SK-N-SH treated with all-trans-retinoic acid at 6 μM for 48 hours (cell line): ENCODE data around the gene WNT7A.

Experiments
- ATAC-seq: fragments of 200-7000 bp; cut with Tn5 transposase; 3 replicates; pipeline ENCODE4 v1.9.1; 2020; ENCODE audit warnings: mild to moderate bottlenecking, moderate library complexity
- BACH2 ChIP-seq: fragments of 250-450 bp; sonication (Bioruptor Pico); IDR thresholded peaks from 2 replicates; pipeline ENCODE4 v1.9.0; 2021; ENCODE audit warnings: mild to moderate bottlenecking, borderline replicate concordance
- ESRRG ChIP-seq: fragments of 250-450 bp; sonication (Bioruptor Pico); IDR thresholded peaks from 2 replicates; pipeline ENCODE4 v1.6.1; 2021; ENCODE audit warnings: mild to moderate bottlenecking
- GLIS3 ChIP-seq: fragments of 250-450 bp; sonication (Bioruptor Pico); IDR thresholded peaks from 2 replicates; pipeline ENCODE4 v1.5.0; 2020; ENCODE audit warnings: mild to moderate bottlenecking, moderate library complexity
- ISL1 ChIP-seq: fragments of 250-450 bp; sonication (Bioruptor Pico); IDR thresholded peaks from 2 replicates; pipeline ENCODE4 v2.1.2; 2022; ENCODE audit warnings: mild to moderate bottlenecking, moderate library complexity
- OSR1 ChIP-seq: fragments of 250-450 bp; sonication (Bioruptor Pico); IDR thresholded peaks from 2 replicates; pipeline ENCODE4 v1.8.0; 2022; ENCODE audit warnings: moderate library complexity, mild to moderate bottlenecking, inconsistent platforms
- PPARA ChIP-seq: fragments of 250-450 bp; sonication (Bioruptor Pico); IDR thresholded peaks from 2 replicates; pipeline ENCODE4 v1.5.0; 2020; ENCODE audit warnings: mild to moderate bottlenecking, borderline replicate concordance
- RARB ChIP-seq: fragments of 250-450 bp; sonication (Bioruptor Pico); IDR thresholded peaks from 2 replicates; pipeline ENCODE4 v1.8.0; 2021; ENCODE audit warnings: mild to moderate bottlenecking, moderate library complexity
- SNAI2 ChIP-seq: fragments of 250-450 bp; sonication (Bioruptor Pico); IDR thresholded peaks from 2 replicates; pipeline ENCODE4 v1.5.0; 2020; ENCODE audit warnings: mild to moderate bottlenecking, moderate library complexity
- TCF4 ChIP-seq: fragments of 250-450 bp; sonication (Bioruptor Pico); IDR thresholded peaks from 2 replicates; pipeline ENCODE4 v1.8.0; 2021; ENCODE audit warnings: mild to moderate bottlenecking, moderate library complexity, borderline replicate concordance
- ZC3H10 ChIP-seq: fragments of 250-450 bp; sonication (Bioruptor Pico); IDR thresholded peaks from 2 replicates; pipeline ENCODE4 v1.5.1; 2021; ENCODE audit warnings: mild to moderate bottlenecking, moderate library complexity
- ZFP3 ChIP-seq: fragments of 250-450 bp; sonication (Bioruptor Pico); IDR thresholded peaks from 2 replicates; pipeline ENCODE4 v1.5.0; 2020; ENCODE audit warnings: mild to moderate bottlenecking, moderate library complexity
- ZFP30 ChIP-seq: fragments of 450-650 bp; formaldehyde crosslinking; IDR thresholded peaks from 2 replicates; pipeline ENCODE4 v1.5.0; 2022; ENCODE audit warnings: mild to moderate bottlenecking, moderate library complexity
- ZNF70 ChIP-seq: fragments of 450-650 bp; formaldehyde crosslinking; IDR thresholded peaks from 2 replicates; pipeline ENCODE4 v1.5.0; 2020; ENCODE audit warnings: mild to moderate bottlenecking, moderate library complexity
- ZNF8 ChIP-seq: fragments of 450-650 bp; formaldehyde crosslinking; IDR thresholded peaks from 2 replicates; pipeline ENCODE4 v1.5.0; 2020; ENCODE audit warnings: mild to moderate bottlenecking, moderate library complexity
- TF ChIP-seq, protein P1 (sequence below): fragments of 250-450 bp; sonication (Bioruptor Pico); IDR thresholded peaks from 2 replicates; pipeline ENCODE4 v1.5.1; 2021; ENCODE audit warnings: mild to moderate bottlenecking, moderate library complexity
- TF ChIP-seq, protein P2 (sequence below): fragments of 250-450 bp; sonication (Bioruptor Pico); IDR thresholded peaks from 2 replicates; pipeline ENCODE4 v1.5.0; 2020; ENCODE audit warnings: mild to moderate bottlenecking, moderate library complexity
- TF ChIP-seq, protein P3 (sequence below): fragments of 250-450 bp; sonication (Bioruptor Pico); IDR thresholded peaks from 2 replicates; pipeline ENCODE4 v1.8.0; 2020; ENCODE audit warnings: mild to moderate bottlenecking, moderate library complexity, borderline replicate concordance
- TF ChIP-seq, protein P4 (sequence below): fragments of 250-450 bp; sonication (Bioruptor Pico); IDR thresholded peaks from 2 replicates; pipeline ENCODE4 v1.8.0; 2021; ENCODE audit warnings: low read depth, mild to moderate bottlenecking, moderate library complexity, borderline replicate concordance

The WNT7A gene

DNA sequence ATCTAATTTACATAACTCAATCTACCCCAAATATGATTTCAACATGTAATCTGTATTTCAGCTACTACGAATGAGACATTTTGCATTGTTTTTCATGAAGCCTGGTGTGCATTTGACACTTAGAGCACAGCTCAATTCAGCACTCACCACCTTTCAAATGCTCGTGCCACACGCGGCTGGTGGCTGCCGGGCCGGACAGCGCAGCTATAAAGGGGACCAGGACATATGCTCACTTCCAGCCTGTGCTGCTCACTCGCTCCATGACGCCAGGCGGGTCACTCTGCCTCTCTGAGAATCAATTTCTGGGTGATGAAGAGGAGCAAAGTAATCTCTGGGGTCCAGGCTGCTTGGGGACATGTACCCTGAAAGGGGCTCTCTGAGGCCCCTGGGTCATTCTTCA is 93.1 kb downstream of the WNT7A start:
- TF ChIP-seq BACH2 (CRISPR knock-in tag) = no peak
- TF ChIP-seq, protein P1, sequence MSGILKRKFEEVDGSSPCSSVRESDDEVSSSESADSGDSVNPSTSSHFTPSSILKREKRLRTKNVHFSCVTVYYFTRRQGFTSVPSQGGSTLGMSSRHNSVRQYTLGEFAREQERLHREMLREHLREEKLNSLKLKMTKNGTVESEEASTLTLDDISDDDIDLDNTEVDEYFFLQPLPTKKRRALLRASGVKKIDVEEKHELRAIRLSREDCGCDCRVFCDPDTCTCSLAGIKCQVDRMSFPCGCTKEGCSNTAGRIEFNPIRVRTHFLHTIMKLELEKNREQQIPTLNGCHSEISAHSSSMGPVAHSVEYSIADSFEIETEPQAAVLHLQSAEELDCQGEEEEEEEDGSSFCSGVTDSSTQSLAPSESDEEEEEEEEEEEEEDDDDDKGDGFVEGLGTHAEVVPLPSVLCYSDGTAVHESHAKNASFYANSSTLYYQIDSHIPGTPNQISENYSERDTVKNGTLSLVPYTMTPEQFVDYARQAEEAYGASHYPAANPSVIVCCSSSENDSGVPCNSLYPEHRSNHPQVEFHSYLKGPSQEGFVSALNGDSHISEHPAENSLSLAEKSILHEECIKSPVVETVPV = no peak
- TF ChIP-seq OSR1 (CRISPR knock-in tag) = no peak
- TF ChIP-seq, protein P2, sequence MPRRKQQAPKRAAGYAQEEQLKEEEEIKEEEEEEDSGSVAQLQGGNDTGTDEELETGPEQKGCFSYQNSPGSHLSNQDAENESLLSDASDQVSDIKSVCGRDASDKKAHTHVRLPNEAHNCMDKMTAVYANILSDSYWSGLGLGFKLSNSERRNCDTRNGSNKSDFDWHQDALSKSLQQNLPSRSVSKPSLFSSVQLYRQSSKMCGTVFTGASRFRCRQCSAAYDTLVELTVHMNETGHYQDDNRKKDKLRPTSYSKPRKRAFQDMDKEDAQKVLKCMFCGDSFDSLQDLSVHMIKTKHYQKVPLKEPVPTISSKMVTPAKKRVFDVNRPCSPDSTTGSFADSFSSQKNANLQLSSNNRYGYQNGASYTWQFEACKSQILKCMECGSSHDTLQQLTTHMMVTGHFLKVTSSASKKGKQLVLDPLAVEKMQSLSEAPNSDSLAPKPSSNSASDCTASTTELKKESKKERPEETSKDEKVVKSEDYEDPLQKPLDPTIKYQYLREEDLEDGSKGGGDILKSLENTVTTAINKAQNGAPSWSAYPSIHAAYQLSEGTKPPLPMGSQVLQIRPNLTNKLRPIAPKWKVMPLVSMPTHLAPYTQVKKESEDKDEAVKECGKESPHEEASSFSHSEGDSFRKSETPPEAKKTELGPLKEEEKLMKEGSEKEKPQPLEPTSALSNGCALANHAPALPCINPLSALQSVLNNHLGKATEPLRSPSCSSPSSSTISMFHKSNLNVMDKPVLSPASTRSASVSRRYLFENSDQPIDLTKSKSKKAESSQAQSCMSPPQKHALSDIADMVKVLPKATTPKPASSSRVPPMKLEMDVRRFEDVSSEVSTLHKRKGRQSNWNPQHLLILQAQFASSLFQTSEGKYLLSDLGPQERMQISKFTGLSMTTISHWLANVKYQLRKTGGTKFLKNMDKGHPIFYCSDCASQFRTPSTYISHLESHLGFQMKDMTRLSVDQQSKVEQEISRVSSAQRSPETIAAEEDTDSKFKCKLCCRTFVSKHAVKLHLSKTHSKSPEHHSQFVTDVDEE (CRISPR knock-in tag) = no peak
- TF ChIP-seq ISL1 = no peak
- TF ChIP-seq PPARA = no peak
- no peak for TF ChIP-seq ZC3H10 (CRISPR knock-in tag)
- TF ChIP-seq ZFP30 (CRISPR knock-in tag) = no peak
- no peak for TF ChIP-seq SNAI2 (CRISPR knock-in tag)
- no peak for TF ChIP-seq ESRRG (CRISPR knock-in tag)
- ATAC-seq = no peak

DNA sequence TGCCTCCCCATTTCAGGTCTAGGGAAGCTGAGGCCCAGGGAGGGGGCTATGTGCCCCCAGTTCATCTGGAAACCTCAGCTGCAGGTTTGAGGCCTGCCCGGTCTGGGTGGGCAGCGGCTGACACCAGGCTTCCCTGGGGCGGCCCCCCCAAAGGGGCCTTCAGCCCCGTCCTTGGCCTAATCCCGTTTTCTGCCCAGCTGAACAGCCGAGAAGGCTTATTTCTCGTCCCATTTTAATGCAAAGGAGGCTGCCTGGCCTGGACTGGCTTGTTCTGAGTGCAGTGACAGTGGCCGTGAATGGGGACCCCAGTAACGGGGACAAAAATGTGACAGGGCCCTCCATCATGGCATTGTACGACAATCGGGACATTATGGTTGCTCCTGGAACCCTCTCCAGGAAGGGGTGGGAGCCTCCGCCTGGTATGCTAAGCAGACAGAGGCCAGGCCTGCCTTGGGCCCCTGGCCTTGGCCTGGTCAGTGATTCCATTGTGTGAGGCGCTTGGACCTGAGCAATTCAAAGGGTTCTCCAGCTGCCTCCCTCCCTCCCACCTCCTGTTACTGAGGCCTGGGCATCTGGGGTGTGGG is 93.9 kb downstream of the WNT7A start:
- TF ChIP-seq, protein P2 (CRISPR knock-in tag) = no peak
- TF ChIP-seq ZNF70 (no peak), RARB (CRISPR knock-in tag) (no peak), PPARA (no peak), SNAI2 (CRISPR knock-in tag) (no peak), GLIS3 (CRISPR knock-in tag) (no peak), ZFP30 (CRISPR knock-in tag) (no peak), TCF4 (CRISPR knock-in tag) (no peak), ZNF8 (CRISPR knock-in tag) (no peak), ZC3H10 (CRISPR knock-in tag) (no peak), ZFP3 (no peak)
- TF ChIP-seq, protein P3, sequence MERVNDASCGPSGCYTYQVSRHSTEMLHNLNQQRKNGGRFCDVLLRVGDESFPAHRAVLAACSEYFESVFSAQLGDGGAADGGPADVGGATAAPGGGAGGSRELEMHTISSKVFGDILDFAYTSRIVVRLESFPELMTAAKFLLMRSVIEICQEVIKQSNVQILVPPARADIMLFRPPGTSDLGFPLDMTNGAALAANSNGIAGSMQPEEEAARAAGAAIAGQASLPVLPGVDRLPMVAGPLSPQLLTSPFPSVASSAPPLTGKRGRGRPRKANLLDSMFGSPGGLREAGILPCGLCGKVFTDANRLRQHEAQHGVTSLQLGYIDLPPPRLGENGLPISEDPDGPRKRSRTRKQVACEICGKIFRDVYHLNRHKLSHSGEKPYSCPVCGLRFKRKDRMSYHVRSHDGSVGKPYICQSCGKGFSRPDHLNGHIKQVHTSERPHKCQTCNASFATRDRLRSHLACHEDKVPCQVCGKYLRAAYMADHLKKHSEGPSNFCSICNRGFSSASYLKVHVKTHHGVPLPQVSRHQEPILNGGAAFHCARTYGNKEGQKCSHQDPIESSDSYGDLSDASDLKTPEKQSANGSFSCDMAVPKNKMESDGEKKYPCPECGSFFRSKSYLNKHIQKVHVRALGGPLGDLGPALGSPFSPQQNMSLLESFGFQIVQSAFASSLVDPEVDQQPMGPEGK (CRISPR knock-in tag) = no peak
- TF ChIP-seq, protein P4, sequence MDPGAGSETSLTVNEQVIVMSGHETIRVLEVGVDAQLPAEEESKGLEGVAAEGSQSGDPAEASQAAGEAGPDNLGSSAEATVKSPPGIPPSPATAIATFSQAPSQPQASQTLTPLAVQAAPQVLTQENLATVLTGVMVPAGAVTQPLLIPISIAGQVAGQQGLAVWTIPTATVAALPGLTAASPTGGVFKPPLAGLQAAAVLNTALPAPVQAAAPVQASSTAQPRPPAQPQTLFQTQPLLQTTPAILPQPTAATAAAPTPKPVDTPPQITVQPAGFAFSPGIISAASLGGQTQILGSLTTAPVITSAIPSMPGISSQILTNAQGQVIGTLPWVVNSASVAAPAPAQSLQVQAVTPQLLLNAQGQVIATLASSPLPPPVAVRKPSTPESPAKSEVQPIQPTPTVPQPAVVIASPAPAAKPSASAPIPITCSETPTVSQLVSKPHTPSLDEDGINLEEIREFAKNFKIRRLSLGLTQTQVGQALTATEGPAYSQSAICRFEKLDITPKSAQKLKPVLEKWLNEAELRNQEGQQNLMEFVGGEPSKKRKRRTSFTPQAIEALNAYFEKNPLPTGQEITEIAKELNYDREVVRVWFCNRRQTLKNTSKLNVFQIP = no peak
- TF ChIP-seq, protein P1 = no peak
- ATAC-seq = no peak

DNA sequence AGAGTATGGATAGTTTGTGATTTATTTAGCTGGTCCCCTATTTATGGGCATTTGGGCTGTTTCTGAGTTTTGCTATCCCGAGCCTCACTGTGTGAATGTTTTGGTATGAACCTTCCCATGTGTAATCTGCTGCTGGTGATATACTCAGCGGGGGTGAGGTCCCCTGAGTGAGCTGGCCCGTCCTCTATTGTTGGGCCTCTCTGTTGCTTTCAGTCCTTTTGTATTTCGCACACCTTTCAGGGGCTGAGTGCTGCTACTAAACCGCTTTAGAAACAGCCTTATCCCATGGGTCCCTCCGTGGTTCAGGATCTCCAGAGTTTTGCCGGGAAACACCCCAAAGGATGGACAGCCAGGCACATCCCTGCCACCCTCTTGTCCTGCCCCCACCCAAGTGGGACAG is 94.5 kb downstream of the WNT7A start:
- no peak for ATAC-seq
- TF ChIP-seq ZFP30 (CRISPR knock-in tag) (no peak), ZC3H10 (CRISPR knock-in tag) (no peak), ESRRG (CRISPR knock-in tag) (no peak), ZFP3 (no peak), RARB (CRISPR knock-in tag) (no peak), ISL1 (no peak)
- TF ChIP-seq, protein P1 = no peak
- TF ChIP-seq, protein P4 = no peak
